ENCODE data around the gene PEX6. TPM values are rescaled to one million over a fixed set of nuclear protein-coding genes. Genes with fewer than 3 reads are reported as not detected.

The PEX6 gene
- total and polyA plus RNA-seq, 7 donors: 12.0 to 37.8 (median 24.1) TPM

- peaks cover 0 to 53% of the 10 kb centered on the region in 2 donors for H3K36me3 ChIP-seq (ENCODE audit: insufficient read depth in 1 of 2, low read depth in 1 of 2)
- no peak for TF ChIP-seq CTCF (IDR thresholded peaks at IDR 0.05)
- intact Hi-C loops (cut with DNase I): loop anchor here in 1 of 2 donors (5.0 kb wide), 2 partner anchors 40 to 65 kb away; no protein-coding TSS in a partner anchor
- WGBS, 3 donors: 68 to 85% (median 77%) methylated on average over 3 of the region's 3 CpGs
- peaks cover 11% of the 10 kb centered on the region for H3K4me1 ChIP-seq
- no peaks in the 10 kb centered on the region for H3K27me3 ChIP-seq (ENCODE audit: insufficient read depth in 3 of 3, low read length in 2 of 3)
- peak overlapping the region; percentile 27 for H3K27ac ChIP-seq
- no peak for DNase-seq
- no peak overlapping the region for H3K4me3 ChIP-seq
- ATAC-seq: peak in 3 of 4 donors; percentile 34 to 71 (median 56)
- H3K9me3 ChIP-seq: no peaks in the 10 kb centered on the region
These were observed 7.1 kb downstream of the PEX6 start for GRCh38 chr6:42971746-42972327.

GRCh38 chr6:42970871-42971612 lies 7.9 kb downstream of the PEX6 start:
- peaks cover 0 to 60% of the 10 kb centered on the region in 2 donors for H3K36me3 ChIP-seq (ENCODE audit: insufficient read depth in 1 of 2, low read depth in 1 of 2)
- peak overlapping the region; percentile 27 for H3K27ac ChIP-seq
- DNase-seq (no peak), ATAC-seq (peak; percentile 46 to 62 (median 54))
- intact Hi-C loops (cut with DNase I): loop anchor here in 1 of 2 donors (5.0 kb wide), 2 partner anchors 39 to 64 kb away; no protein-coding TSS in a partner anchor
- H3K4me1 ChIP-seq: peaks cover 10% of the 10 kb centered on the region
- no peaks in the 10 kb centered on the region for H3K9me3 ChIP-seq
- H3K27me3 ChIP-seq (ENCODE audit: insufficient read depth in 3 of 3, low read length in 2 of 3): no peaks in the 10 kb centered on the region
- TF ChIP-seq CTCF (IDR thresholded peaks at IDR 0.05): no peak
- WGBS, 3 donors: 68 to 83% (median 81%) methylated on average over 4 of the region's 4 CpGs
- no peak overlapping the region for H3K4me3 ChIP-seq

- intact Hi-C loops (cut with DNase I): loop anchor here in 1 of 2 donors (5.0 kb wide), 2 partner anchors 38 to 63 kb away; no protein-coding TSS in a partner anchor
- ATAC-seq: no peak
- Histone ChIP-seq H3K27ac (no peak overlapping the region), H3K9me3 (no peaks in the 10 kb centered on the region), H3K27me3 (ENCODE audit: insufficient read depth in 3 of 3, low read length in 2 of 3) (no peaks in the 10 kb centered on the region), H3K4me3 (no peak overlapping the region), H3K36me3 (ENCODE audit: insufficient read depth in 1 of 2, low read depth in 1 of 2) (peaks cover 0 to 72% of the 10 kb centered on the region in 2 donors), H3K4me1 (peaks cover 10% of the 10 kb centered on the region)
- no peak for DNase-seq
- 91 to 94% (median 92%) methylated on average over 4 of the region's 4 CpGs for WGBS, 3 donors
- TF ChIP-seq CTCF (IDR thresholded peaks at IDR 0.05): no peak
These were observed 9.0 kb downstream of the PEX6 start for GRCh38 chr6:42969934-42970333.

- no peak overlapping the region for H3K27ac ChIP-seq
These were observed 9.6 kb downstream of the PEX6 start for GRCh38 chr6:42969431-42969830.

More at GRCh38 chr6:42969431-42969830, 9.6 kb downstream of the PEX6 start:
- Histone ChIP-seq H3K36me3 (ENCODE audit: insufficient read depth in 1 of 2, low read depth in 1 of 2) (peaks cover 0 to 72% of the 10 kb centered on the region in 2 donors), H3K4me1 (peaks cover 10% of the 10 kb centered on the region), H3K27me3 (ENCODE audit: insufficient read depth in 3 of 3, low read length in 2 of 3) (no peaks in the 10 kb centered on the region), H3K4me3 (no peak overlapping the region), H3K9me3 (no peaks in the 10 kb centered on the region)
- no peak for ATAC-seq
- no peak for DNase-seq
- intact Hi-C loops (cut with DNase I): no loop called here
- WGBS, 3 donors: 81 to 97% (median 87%) methylated on average over 2 of the region's 2 CpGs
- TF ChIP-seq CTCF (IDR thresholded peaks at IDR 0.05): no peak

Data from psoas muscle (tissue), 8 donors.